GM18861 (cell line): ENCODE results near the gene ELP2.
"Not testable (repeated sequence)": the region's sequence is repeated elsewhere in the genome, so short reads cannot be mapped to it uniquely, and the experiment has no call there.

Source experiments
- ATAC-seq: cut with Tn5 transposase; IDR thresholded peaks from one replicate; pipeline ENCODE4 v1.9.1; 2021; ENCODE audit not compliant: unreplicated experiment

ELP2 gene

GRCh38 chr18:36158266-36158867, 28.7 kb downstream of the ELP2 start:
- no peak for ATAC-seq

- no peak for ATAC-seq
These were observed 31.3 kb downstream of the ELP2 start for GRCh38 chr18:36160959-36161371.

- ATAC-seq, result no peak
These were observed 33.3 kb downstream of the ELP2 start for GRCh38 chr18:36162981-36163380.

GRCh38 chr18:36167692-36168218, 38.1 kb downstream of the ELP2 start:
- ATAC-seq, result no peak

GRCh38 chr18:36168296-36168695, 38.6 kb downstream of the ELP2 start:
- ATAC-seq, result not testable (repeated sequence)

DNA sequence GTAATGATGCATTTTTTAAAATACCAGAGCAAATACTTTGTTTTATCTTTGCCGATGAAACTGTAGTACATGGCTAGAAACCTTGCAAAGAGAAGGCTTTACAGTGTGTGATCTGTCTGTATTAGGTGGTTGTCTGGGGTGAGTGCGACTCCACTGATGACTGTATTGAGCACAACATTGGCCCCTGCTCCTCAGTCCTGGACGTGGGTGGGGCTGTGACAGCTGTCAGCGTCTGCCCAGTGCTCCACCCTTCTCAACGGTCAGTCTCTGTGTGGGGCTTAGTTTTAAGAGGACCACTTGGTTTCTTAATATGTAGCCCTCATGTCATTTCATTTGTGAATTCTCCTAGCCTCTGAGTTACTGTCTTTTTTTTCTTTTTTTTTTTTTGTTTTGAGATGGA, 40.2 kb downstream of the ELP2 start:
- no peak for ATAC-seq

GRCh38 chr18:36175481-36175880, 45.8 kb downstream of the ELP2 start:
- no peak for ATAC-seq

DNA sequence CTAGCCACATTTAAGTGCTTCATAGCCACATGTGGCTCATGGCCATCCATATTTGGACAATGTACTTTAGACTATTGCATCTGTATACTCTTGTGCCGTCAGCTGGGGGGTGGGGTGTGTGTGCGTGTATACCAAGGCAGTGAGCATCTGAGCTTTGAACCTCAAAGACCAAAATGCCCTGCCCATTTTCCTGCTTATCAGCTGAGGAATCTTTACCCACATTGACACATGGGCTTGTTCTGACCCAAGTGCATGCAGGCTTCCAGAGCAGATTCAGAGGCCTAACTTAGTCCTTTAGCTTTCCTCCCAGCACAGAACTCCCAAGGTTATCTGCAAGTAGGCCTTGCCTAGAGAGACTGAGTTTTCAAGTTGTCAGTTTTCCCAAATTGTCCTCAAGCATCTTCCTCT, 46.5 kb downstream of the ELP2 start:
- ATAC-seq, result no peak

- ATAC-seq, result no peak
These were observed 47.0 kb downstream of the ELP2 start for GRCh38 chr18:36176711-36177110.

GRCh38 chr18:36177913-36178312, 48.2 kb downstream of the ELP2 start:
- ATAC-seq, result no peak

DNA sequence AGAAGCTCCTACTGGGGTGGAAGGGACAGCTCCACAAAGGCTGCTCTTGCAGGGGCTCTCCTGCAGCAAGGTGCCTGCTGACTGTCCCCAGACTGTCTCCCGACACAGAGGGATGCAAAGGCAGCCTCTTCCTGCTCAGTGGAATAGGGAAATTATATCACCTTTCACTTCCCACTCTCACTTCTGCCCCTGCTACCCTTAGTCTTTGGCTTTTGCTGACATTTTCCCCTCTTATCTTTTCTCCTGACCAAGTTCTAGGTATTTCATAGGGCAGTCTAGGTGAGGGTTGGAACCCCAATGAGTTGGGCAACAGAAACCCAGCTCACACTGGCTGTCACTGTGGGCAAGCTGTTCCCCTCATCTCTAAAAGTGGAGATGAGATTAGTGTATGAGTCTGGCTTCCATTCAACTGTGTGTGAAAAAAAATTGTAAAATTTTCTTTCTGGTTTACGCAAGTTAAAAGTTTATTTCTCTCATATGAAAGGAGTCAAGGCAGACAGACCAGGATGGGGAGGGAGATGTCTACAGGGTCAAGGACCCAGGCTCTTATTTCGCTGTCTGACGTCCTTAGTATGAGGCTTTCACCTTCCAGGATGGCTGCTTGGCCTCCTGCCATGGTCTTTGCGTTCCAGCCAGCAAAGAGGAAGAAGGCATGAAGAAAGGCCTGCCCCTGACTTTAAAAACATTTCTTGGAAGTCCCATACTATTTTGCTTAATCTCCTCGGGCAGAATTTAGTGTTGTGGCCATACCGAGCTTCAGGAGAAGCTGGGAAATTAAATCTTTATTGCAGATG, 50.1 kb downstream of the ELP2 start:
- no peak for ATAC-seq

DNA sequence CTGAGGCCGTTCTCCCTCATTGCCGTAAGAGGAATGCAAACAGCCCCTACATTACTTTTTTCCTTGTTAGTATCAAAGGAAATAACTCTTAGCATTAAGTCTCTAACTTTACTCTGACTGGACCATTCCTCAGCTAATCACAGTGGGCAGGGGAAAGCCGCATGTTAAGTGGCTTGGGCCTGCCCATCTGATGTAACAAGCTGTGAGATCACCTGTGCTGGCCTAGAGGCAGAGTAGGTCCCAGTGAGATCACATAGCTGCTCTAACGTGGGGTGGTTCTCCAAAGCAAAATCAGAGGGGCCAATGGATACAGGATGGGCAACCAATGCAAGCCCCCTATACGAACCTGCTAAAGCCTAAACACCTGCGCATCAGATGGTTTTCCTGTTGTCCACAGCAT, 51.7 kb downstream of the ELP2 start:
- ATAC-seq, result no peak

- no peak for ATAC-seq
These were observed 52.3 kb downstream of the ELP2 start for GRCh38 chr18:36181898-36182506.

GRCh38 chr18:36183033-36183432, 53.3 kb downstream of the ELP2 start:
- ATAC-seq, result no peak

DNA sequence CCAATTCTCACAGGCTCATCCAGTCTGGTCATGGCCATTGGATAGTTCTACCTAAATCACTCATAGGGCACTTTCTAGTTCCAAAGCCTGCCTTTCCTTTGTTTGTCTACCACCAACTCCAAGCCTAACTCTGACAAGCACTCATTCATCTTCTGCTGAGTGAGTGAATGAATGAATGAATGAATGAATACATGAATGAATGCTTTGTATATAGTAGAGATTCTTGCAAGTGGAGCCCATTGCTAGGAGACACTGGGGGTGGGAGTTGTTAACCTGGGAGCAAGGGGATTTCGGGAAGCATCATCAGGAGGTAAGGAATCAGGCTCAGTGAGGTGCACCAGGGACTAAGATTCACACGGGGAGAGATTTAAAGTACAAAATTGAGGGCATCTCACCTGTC, 54.3 kb downstream of the ELP2 start:
- ATAC-seq, result no peak

- no peak for ATAC-seq
These were observed 55.5 kb downstream of the ELP2 start for GRCh38 chr18:36185157-36185556.

GRCh38 chr18:36185901-36186460, 56.3 kb downstream of the ELP2 start:
- ATAC-seq, result no peak

GRCh38 chr18:36186461-36187192, 56.9 kb downstream of the ELP2 start:
- ATAC-seq, result no peak

DNA sequence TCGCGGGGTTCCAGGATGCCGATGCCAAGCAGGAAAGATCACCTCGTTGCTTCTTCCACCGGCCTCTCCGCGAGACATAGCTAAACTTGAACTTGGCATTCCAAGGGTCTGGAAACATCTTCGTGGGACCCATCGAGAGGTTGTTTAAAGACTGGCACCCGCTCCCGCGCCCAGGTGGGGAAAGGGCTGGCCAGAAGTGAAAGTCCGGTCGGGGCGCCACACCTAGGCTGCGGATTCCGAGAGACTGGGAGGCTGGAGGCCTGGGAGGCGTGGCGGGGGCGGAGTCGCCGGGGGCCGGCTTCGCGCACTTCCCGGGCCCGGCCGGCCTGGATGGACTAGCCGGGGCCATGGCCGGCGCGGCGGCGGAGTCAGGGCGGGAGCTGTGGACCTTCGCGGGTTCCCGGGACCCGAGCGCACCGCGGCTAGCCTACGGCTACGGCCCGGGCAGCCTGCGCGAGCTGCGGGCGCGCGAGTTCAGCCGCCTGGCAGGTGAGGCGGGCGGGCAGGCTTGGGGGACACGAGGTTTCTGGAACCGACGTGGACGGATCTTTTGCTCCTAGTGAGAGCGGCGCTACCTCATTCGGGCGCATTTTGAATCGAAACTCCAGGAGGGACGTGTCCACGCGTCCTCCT, 57.6 kb downstream of the ELP2 start, which contains the start of gene MOCOS:
Gene MOCOS (plus strand): TSS at position 305 of the 633 bp plus-strand sequence. CDS start 43 bp downstream, at position 348.
- no peak for ATAC-seq
